Measurements from ENCODE around the gene TBX2.

GRCh38 chr17:61368049-61368831 is 31.4 kb upstream of the TBX2 start:
- TF ChIP-seq CTCF (IDR thresholded peaks at IDR 0.05) = no peak
- no peak for TF ChIP-seq POLR2A (IDR thresholded peaks at IDR 0.05)
- no peak for TF ChIP-seq POLR2AphosphoS5 (IDR thresholded peaks at IDR 0.05)

Measured in suprapubic skin (tissue), 4 donors.